ENCODE results near the gene PXYLP1. TPM values are rescaled to one million over a fixed set of nuclear protein-coding genes. Genes with fewer than 3 reads are reported as not detected.
"Not testable (repeated sequence)": the region's sequence is repeated elsewhere in the genome, so short reads cannot be mapped to it uniquely, and the experiment has no call there.

The PXYLP1 gene
- total RNA-seq, 1 donor from 2014 or later: 26.1 TPM

DNA sequence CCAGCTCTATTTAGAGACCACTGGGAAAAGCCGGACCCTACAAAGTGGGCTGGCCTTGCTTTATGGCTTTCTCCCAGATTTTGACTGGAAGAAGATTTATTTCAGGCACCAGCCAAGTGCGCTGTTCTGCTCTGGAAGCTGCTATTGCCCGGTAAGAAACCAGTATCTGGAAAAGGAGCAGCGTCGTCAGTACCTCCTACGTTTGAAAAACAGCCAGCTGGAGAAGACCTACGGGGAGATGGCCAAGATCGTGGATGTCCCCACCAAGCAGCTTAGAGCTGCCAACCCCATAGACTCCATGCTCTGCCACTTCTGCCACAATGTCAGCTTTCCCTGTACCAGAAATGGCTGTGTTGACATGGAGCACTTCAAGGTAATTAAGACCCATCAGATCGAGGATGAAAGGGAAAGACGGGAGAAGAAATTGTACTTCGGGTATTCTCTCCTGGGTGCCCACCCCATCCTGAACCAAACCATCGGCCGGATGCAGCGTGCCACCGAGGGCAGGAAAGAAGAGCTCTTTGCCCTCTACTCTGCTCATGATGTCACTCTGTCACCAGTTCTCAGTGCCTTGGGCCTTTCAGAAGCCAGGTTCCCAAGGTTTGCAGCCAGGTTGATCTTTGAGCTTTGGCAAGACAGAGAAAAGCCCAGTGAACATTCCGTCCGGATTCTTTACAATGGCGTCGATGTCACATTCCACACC is 60.9 kb downstream of the PXYLP1 start:
- Mint-ChIP-seq H3K27me3 (no peaks in the 10 kb centered on the region), H3K4me3 (no peak overlapping the region), H3K27ac (no peak overlapping the region), H3K36me3 (peaks cover 18% of the 10 kb centered on the region), H3K4me1 (ENCODE audit: unreplicated experiment) (peaks cover 15% of the 10 kb centered on the region), H3K9me3 (no peaks in the 10 kb centered on the region)
- TF ChIP-seq, protein P1, sequence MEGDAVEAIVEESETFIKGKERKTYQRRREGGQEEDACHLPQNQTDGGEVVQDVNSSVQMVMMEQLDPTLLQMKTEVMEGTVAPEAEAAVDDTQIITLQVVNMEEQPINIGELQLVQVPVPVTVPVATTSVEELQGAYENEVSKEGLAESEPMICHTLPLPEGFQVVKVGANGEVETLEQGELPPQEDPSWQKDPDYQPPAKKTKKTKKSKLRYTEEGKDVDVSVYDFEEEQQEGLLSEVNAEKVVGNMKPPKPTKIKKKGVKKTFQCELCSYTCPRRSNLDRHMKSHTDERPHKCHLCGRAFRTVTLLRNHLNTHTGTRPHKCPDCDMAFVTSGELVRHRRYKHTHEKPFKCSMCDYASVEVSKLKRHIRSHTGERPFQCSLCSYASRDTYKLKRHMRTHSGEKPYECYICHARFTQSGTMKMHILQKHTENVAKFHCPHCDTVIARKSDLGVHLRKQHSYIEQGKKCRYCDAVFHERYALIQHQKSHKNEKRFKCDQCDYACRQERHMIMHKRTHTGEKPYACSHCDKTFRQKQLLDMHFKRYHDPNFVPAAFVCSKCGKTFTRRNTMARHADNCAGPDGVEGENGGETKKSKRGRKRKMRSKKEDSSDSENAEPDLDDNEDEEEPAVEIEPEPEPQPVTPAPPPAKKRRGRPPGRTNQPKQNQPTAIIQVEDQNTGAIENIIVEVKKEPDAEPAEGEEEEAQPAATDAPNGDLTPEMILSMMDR (conservative IDR thresholded peaks at IDR 0.05): no peak
- DNase-seq (ENCODE audit: extremely low spot score, unreplicated experiment): no peak

DNA sequence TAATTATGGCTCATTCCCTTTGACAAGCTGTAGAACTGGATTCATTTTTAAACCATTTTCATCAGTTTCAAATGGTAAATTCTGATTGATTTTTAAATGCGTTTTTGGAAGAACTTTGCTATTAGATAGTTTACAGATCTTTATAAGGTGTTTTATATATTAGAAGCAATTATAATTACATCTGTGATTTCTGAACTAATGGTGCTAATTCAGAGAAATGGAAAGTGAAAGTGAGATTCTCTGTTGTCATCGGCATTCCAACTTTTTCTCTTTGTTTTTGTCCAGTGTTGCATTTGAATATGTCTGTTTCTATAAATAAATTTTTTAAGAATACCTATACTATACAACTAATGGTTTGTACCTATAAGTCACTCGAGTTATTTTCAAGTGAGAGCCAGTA is 62.7 kb downstream of the PXYLP1 start:
- Mint-ChIP-seq H3K9me3 (no peaks in the 10 kb centered on the region), H3K4me1 (ENCODE audit: unreplicated experiment) (peaks cover 10% of the 10 kb centered on the region), H3K4me3 (no peak overlapping the region), H3K27me3 (no peaks in the 10 kb centered on the region), H3K36me3 (peaks cover 15% of the 10 kb centered on the region), H3K27ac (no peak overlapping the region)
- TF ChIP-seq, protein P1 (conservative IDR thresholded peaks at IDR 0.05): no peak
- no peak for DNase-seq (ENCODE audit: extremely low spot score, unreplicated experiment)

DNA sequence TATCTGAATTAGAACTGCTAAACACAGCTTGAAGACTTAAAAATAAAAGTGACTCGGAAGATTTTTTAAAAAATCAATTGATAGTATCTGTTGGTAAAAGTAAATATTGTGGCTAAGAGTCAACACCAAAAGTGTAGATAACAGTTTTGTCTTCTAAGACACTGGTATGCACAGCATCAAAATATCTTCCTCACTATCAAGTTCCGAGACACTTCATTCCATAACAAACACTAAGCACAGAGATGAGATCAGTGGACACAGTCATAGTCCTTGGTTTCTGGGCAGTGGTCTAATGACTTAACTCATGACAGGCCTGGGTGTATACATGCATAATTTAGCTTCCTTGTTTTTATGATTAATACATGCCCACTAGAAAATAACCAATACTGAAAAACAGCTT is 63.2 kb downstream of the PXYLP1 start:
- H3K9me3 Mint-ChIP-seq: no peaks in the 10 kb centered on the region
- H3K4me3 Mint-ChIP-seq: no peak overlapping the region
- TF ChIP-seq, protein P1 (conservative IDR thresholded peaks at IDR 0.05): no peak
- DNase-seq (ENCODE audit: extremely low spot score, unreplicated experiment): no peak
- no peaks in the 10 kb centered on the region for H3K27me3 Mint-ChIP-seq
- H3K27ac Mint-ChIP-seq: no peak overlapping the region
- H3K4me1 Mint-ChIP-seq (ENCODE audit: unreplicated experiment): peaks cover 10% of the 10 kb centered on the region
- H3K36me3 Mint-ChIP-seq: peaks cover 15% of the 10 kb centered on the region

GRCh38 chr3:141300426-141300825 is 68.8 kb downstream of the PXYLP1 start:
- not testable (repeated sequence) for DNase-seq (ENCODE audit: extremely low spot score, unreplicated experiment); H3K27me3 Mint-ChIP-seq; H3K4me3 Mint-ChIP-seq; H3K9me3 Mint-ChIP-seq; H3K4me1 Mint-ChIP-seq (ENCODE audit: unreplicated experiment); H3K36me3 Mint-ChIP-seq; H3K27ac Mint-ChIP-seq

- no peak for DNase-seq (ENCODE audit: extremely low spot score, unreplicated experiment)
- Mint-ChIP-seq H3K4me3 (no peak overlapping the region), H3K9me3 (no peaks in the 10 kb centered on the region), H3K27ac (no peak overlapping the region), H3K27me3 (no peaks in the 10 kb centered on the region), H3K4me1 (ENCODE audit: unreplicated experiment) (no peaks in the 10 kb centered on the region), H3K36me3 (peaks cover 10% of the 10 kb centered on the region)
- TF ChIP-seq, protein P1 (conservative IDR thresholded peaks at IDR 0.05): no peak
Measured at GRCh38 chr3:141302364-141303141, 70.9 kb downstream of the PXYLP1 start.

Data from type B pancreatic cell (in vitro differentiated cells).